Left cardiac atrium (tissue), 4 donors: Measurements from ENCODE around the gene DAGLB. TPM values are rescaled to one million over a fixed set of nuclear protein-coding genes. Genes with fewer than 3 reads are reported as not detected.

Source experiments
- ATAC-seq, 2 donors: fragments of 200-7000 bp; cut with Tn5 transposase; one replicate each; pipeline ENCODE4 v1.9.1; 2020; ENCODE audit warnings: mild to moderate bottlenecking in 2 of 2, moderate library complexity in 2 of 2
- DNase-seq: peaks from one replicate; pipeline ENCODE4 v3.0.0-alpha.2; 2020
- intact Hi-C, 2 donors: fragments of 100-400 bp; cut with DNase I; formaldehyde crosslinking; loops; one replicate each; pipeline versions ENCODE4 v1.14.1 to v1.15.1; 2022 to 2023
- total RNA-seq, 2 donors: library from RNA; stranded (reverse); fragmentation: NEBNext Ultra II Directional; extraction: Animal tissue kit (Norgen Biotek cat#: 25700); gene quantifications; one replicate each; pipeline ENCODE4 v1.2.1, GENCODE V29; 2021
- donor health status: DM: no; HTN: yes; CAD: no.
- donor health status: DM: no; HTN: yes; CAD: no; lungs with severe emphysema.
- donor health status: DM: yes; HTN: yes; CAD: no.
- donor health status: Dilated cardiomyopathy.

Gene DAGLB
- total RNA-seq, 2 donors from 2014 or later = 8.6 to 11.9 TPM

DNA sequence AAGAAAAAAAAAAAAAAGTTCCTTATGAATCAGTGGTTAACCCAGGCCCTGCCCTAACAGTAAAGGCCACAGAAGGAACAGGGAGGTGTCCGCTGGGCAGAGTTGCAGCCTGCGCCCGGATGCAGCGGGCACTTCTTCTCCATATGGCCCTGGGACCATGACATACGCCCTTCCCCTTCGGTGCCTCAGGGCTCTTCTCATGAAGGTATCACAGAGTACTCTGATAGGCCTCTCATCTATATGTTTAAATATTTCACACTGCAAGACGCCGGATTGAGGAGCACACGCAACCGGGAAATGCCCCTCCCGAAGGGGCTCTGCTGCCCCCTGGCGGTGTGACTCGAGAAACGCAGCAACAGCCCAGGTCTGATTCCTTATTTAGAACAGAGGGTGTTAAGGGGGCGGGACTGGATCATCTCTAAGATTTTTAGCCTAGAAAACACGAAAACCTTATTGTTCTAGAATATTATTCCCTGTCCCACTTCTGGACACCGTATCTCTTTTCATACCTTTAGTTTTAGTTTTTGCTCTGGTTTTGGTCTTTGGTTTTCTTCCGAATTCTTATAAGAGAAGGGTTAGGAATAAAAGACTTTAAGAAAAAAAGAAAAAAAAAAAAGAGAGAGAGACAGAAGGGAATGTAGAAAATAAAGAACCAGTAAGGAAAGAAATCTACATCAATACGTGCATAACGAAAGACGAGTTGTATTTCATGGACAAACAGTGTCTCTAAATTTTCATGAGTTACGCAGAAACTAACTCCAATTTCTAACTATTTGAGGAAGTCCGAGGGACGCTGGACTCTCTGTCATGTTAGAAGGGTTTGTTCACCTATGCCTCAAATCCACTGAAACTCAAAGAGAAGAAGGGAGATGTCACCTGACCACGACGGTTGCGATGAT, 12.0 kb downstream of the DAGLB start:
- DNase-seq (peak; percentile 69), ATAC-seq (peak; percentile 85 to 88)
- intact Hi-C loops = loop anchor here in 1 of 2 donors (10.0 kb wide), 2 partner anchors 441 to 581 kb away; no protein-coding TSS in a partner anchor

DNA sequence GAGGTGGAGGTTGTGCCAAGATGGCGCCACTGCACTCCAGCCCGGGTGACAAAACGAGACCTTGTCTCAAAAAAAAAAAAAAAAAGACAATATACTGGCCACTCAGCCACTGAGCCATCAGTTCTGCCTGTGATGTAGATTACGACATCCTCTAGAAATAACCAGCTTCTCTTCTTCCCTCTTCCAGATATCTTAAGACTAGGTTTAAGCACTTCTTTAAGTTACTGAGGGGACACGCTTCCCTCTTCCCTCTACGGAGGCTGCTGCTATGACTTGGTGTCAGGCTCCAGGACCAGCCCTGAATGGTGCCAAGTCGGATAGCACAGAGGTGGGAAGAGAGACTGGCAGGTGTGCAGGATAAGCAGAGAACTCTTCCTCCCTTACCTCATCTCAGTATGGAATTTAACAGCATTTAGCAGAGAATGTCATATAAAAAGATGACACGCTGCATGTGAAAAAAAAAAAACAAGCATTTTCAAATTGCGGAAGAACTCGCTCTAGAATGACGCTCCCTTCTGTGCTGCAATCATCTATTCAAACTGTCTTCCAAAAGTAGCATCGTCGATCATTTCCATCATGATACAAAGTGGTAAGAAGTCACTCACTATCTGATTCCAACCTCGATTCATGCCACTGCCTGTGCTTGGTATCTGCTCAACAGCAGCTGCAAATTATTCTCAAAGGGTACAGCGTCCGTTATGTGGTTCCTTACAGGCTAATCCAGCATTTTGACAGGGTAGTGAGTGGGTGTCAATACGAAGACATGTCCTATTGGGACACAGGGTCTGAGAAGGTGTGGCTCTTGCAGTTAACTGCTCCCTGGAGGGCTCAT, 13.8 kb downstream of the DAGLB start:
- intact Hi-C loops = loop anchor here in 1 of 2 donors (10.0 kb wide), 2 partner anchors 439 to 579 kb away; no protein-coding TSS in a partner anchor
- DNase-seq (no peak), ATAC-seq (peak; percentile 16 to 23)

DNA sequence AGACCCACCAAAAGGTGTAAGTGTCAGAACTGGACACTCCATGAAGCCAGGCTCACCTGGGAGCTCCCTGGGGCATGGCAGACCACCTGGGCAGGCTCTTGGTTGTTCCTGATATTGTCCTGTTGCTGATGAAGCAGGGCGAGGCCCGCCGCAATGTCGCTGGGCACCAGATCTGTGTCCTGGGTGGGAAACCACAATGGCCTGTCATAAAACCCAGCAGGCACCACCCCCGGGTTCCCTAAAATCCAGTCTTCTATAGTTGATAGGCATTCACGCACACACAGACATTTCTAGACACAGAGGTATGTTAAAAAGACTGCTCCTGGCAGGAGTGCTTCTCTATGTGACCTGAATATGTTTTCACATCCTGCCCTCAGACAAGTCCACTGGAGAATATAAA, 15.0 kb downstream of the DAGLB start:
- intact Hi-C loops = loop anchor here in 1 of 2 donors (10.0 kb wide), 2 partner anchors 438 to 578 kb away; no protein-coding TSS in a partner anchor
- ATAC-seq (no peak), DNase-seq (no peak)

DNA sequence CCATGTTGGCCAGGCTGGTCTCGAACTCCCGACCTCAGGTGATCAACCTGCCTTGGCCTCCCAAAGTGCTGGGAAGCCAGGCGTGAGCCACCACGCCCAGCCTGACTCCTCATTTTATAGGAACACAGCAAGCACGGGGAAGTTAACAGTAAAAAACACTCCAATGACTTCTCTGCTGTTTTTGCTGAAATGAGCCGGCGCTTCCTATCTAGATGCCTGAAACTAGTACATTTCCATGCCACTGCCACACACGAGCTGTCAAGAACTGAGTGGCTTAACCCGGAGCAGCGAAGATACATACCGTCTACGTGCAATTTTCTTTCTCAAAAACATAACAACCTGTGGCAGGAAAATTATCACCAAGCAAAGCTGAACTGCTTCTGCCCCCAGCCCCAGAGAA, 16.8 kb downstream of the DAGLB start:
- intact Hi-C loops = loop anchor here in 1 of 2 donors (10.0 kb wide), 2 partner anchors 436 to 576 kb away; no protein-coding TSS in a partner anchor
- ATAC-seq (no peak), DNase-seq (no peak)

DNA sequence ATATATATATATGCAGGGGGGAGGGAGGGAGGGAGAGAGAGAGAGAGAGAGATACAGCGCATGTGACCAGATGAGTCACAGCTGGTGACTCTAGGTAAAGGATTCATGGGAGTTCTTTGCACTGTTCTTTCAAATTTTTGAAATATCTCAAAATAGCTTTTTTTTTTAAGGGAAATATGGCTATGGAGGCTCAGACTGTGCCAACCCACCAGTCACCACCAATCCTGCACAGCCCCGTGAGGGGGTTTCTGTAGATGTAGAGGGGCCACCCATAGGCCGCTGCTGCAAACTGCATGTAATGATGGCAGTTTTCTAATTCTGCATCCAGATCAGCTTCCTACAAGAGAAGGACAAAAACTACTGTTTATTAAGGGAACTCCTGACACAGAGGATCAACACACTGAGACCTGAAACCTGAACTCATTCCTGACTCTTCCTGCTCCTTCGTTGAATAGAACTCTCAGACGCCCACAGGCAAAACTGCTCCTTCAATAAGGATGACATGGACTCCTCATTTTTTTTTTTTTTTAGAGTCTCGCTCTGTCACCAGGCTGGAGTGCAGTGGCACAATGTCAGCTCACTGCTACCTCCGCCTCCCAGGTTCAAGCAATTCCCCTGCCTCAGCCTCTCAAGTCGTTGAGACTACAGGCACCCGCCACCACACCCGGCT, 17.3 kb downstream of the DAGLB start:
- no peak for DNase-seq
- intact Hi-C loops = loop anchor here in 1 of 2 donors (10.0 kb wide), 2 partner anchors 436 to 576 kb away; no protein-coding TSS in a partner anchor
- no peak for ATAC-seq

DNA sequence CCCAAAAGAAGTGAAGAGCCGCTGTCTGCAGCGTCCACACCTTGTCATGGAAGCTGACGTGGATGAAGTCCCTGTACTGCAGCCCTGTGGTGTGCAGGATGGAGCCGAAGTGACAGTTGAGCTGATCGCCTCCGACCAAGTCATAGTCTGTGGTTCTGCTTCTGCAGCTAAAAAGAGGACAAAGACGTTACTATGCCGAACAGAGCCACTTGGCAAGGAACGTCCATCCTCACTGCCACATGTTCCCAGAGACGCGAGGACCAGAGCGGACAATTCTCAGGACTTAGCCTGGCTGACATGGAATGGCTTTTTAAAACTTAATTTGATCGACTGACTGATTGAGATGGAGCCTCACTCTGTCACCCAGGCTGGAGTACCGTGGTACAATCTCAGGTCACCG, 21.8 kb downstream of the DAGLB start:
- DNase-seq (no peak), ATAC-seq (no peak)
- intact Hi-C loops = loop anchor here in 1 of 2 donors (10.0 kb wide), 1 partner anchor 71 kb away; no protein-coding TSS in a partner anchor

DNA sequence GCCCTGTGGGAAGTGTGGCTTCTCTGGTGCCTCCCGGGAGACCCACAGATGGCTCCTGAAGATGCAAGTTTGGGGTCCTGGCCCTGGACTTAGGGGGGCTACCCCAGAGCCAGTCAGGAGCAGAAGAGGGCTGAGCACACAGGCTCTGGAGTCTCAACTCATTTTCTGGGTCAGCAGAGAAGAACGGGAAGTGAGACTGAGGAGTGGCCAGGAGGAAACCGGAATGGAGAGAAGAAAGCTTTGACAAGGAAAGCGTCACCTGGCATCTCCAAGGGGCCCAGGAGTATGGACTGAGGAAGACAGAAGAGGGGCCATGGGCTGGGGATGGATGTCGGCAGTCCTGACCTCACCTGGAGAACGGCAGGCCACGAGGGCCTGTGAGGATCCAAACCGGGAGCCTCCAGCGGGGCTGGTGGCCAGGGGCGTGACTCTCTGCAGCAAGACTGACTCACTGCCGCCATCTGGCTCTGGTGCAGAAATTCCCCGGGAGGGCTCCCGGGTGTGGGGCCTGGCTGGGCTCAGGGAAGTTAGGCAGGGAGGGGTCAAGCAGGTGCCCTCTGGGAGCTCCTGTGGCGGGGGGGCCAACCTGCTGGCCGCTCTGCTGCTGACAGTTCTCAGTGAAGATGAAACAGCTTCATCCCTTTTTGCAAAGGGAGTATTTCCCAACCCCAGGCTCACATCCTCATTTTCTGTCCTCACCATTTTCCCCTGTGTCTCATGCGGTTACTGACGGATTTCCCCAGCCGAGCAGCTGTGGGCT, 23.6 kb downstream of the DAGLB start:
- ATAC-seq (peak; percentile 36 to 49), DNase-seq (no peak)
- intact Hi-C loops = loop anchor here in 1 of 2 donors (10.0 kb wide), 1 partner anchor 69 kb away; no protein-coding TSS in a partner anchor

DNA sequence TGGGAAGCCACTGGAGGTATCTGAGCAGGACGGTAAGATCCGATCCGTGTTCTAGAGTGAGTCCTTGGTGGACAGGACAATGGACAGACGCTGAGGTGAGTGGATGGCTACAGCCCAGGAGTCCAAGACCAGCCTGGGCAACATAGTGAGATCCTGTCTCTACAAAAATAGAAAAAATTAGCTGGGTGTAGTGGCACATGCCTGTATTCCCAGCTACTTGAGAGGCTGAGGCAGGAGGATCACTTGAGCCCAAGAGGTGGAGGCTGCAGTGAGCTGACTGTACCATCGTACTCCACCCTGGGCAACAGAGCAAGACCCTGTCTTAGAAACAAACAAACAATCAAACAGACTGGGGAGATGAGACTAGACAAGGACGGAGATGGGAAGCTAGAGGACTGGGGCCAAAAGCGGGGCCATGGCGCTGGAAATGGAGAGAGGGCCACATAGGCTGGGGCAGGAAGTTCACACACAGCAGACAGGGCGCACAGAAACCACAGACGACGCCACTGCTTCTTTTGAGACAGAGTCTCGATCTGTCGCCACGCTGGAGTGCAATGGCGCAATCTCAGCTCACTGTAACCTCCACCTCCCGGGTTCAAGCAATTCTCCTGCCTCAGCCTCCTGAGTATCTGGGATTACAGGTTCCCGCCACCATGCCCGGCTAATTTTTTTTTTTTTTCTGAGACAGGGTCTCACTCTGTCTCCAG, 24.7 kb downstream of the DAGLB start:
- DNase-seq = peak; percentile 50
- intact Hi-C loops = loop anchor here in 1 of 2 donors (10.0 kb wide), 1 partner anchor 68 kb away; no protein-coding TSS in a partner anchor
- ATAC-seq = peak in 1 of 2 donors; percentile 35

DNA sequence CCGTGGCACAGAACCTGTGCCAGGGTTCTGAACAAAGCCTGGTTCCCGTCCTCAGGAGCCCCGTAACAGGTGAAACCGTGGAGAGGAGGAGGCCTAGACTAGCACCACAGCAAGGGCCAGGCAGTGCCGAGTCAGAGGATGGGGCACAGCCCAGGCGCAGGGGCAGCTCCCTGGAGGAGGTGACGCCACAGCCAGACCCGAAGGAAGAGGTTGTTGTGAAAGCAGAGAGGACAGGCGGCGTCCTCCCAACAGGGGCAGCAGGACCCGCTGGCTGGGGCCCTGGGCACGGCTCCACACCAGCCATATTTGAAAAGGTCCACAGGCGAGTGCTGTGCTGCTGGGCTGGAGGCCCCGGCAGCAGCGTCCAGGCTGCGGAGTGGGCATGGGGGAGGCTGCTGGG, 25.7 kb downstream of the DAGLB start:
- intact Hi-C loops = loop anchor here in 1 of 2 donors (10.0 kb wide), 1 partner anchor 67 kb away; no protein-coding TSS in a partner anchor
- no peak for DNase-seq
- ATAC-seq = no peak

DNA sequence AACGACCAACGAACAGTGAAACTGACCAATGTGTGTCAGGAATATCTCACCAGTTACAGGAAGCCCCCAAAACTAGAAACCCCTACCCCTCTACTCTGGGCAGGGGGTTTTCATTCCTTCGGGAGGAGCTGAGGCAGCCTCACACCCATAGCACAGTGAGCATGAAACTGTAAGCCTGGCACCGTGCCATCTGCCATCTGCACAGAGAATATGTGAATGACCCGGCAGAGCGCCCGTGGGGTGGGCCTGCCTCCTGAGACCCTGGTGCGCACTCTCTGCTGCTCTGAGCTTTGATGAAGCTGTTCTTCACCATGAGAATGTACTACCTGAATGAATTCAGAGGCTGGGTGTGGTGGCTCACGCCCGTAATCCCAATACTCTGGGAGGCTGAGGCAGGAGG, 27.1 kb downstream of the DAGLB start:
- intact Hi-C loops = loop anchor here in 1 of 2 donors (10.0 kb wide), 1 partner anchor 66 kb away; no protein-coding TSS in a partner anchor
- DNase-seq (no peak), ATAC-seq (no peak)

DNA sequence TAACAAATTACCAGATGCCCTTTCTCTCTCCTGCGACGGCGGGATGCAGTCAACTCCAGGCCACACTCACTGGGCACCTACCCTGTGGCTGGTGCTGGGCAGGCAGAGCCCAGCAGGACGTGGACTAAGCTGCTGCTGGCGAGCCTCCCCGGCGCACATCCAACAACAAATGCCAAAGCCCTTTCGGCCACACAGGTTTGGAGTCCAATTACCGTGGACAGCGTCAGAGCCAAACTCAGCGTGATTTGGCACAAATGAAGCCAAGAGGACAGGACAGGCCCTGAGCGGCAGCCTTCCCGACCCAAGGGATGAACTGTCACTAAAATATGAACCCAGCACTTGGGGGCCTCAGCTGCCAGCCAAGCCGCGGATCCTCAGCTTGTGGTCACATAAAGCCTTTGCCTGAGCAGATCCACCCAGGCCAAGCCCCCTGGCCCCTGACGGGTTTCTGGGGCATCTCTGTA, 28.4 kb downstream of the DAGLB start:
- peak; percentile 41 to 66 for ATAC-seq
- intact Hi-C loops = no loop called here

DNA sequence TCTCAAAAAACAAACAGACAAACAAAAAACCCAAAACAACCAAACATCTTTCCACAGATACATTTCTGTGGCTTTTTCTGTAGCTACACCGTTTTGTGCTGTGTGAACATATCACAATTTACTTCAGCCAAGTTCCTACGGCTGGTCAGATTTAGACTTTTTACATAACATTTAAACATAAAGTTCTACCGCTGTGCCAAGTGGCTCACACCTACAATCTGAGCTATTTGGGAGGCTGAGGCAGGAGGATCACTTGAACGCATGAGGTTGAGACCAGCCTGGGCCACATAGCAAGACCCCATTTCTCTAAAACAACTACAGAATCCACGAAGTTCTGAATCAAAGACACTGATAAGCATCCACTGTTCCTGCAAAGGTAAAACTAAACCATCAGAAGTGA, 30.3 kb downstream of the DAGLB start:
- intact Hi-C loops = no loop called here
- DNase-seq (no peak), ATAC-seq (no peak)

More for the DNA sequence above, 28.4 kb downstream of the DAGLB start:
- no peak for DNase-seq

DNA sequence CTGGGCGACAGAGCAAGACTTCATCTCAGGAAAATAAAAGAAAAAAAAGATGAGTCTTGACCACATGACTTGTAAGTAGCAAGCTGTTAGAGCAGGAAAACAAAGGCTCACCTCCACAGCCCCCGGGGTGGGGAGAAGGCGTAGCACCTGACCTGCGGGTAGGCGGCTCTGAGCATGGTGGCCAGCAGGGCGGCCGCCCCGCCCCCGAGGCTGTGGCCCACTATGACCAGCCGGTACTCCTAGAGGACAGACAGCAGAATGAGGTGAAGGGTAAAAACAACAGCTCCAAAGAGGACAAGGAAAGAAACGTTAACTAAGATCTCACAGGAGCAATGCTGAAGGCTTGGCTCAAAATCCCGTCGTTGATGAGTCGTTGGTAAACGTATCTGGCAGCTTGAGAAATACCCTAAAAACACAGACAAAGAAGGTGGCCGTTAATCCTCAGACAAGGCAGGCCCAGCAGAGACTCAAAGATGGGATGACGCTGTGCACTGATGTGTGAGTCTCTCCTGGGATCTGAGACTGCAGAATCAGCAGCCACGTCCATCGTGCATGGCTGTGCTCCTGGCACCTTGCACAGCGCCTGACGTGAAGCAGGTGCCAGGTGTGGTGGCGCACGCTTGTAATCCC, 31.1 kb downstream of the DAGLB start:
- no peak for DNase-seq
- intact Hi-C loops = no loop called here
- ATAC-seq = no peak

DNA sequence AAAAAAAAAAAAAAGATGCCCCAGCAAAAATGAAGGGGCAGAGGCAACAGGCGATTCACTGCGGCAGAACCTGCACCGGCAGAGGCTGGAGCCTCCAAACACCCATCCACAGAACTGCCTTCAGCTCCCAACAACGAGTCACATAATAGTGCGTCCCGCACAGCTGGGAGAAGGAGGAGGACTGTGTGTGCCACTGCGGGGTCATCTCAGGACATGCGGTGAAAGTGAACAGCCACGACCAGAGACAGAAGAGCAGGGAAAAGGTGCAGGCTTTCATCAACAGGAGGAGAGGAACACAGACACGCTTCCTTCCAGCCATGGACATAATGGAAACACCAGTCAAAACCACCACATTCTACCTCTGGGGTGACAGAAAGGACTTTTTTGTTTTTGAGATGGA, 34.1 kb downstream of the DAGLB start:
- ATAC-seq (no peak), DNase-seq (no peak)
- intact Hi-C loops = no loop called here

DNA sequence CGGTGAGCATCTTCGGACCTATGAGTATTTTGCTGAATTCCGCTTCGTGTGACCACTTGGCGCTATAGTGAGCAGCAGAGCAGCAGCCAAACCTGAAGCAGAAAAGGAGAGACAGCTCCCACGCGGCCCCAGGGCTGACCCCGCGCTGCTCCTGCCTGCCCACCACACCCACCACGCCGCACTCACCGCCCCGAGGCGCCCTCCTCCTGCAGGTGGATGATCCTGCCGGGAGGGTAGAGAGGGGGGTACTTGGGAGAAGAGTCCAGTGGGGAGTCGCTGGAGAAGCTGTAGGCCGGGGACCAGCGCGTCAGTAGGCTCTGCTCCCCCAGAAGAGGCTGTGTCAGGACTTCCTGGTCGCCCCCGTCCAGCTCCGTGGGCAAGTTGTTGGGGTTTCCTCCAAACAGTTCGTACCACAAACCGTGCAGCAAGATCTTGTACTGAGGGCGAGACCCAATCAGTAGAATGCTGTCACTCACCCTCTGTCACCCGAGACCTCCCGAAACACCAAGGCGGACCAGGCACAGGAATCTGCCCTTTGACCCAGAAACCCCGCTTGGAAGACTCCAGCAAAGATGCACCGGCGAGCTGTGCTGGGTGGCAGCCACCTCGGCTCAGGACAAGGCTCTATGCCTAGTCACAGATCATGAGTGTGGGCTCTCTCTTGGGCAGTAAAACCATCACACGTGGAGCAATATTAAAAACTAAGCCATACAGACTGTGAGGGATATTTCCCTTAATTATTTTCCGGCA, 37.6 kb downstream of the DAGLB start:
- DNase-seq (no peak), ATAC-seq (peak in 1 of 2 donors; percentile 9)
- intact Hi-C loops = no loop called here

DNA sequence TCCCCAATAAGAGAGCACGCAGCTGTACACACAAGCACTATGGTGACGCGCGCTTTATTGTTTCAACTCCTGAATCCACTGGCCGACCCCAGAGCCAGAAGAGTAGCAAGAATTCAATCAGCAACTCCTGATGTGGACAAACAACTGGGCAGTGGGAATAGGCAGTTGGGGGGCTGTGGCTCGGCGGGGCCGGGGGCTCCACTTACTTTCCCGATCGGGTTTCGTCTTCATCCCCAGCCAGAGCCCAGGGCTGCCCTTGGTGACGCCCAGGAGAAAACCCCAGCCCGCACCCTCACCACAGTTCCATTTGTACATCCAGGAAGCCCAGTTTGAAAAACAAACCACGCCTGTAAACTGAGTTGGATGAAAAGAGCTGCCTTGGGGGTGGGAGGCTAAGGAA, 38.7 kb downstream of the DAGLB start:
- intact Hi-C loops = no loop called here
- no peak for DNase-seq
- no peak for ATAC-seq
